ENCODE data around the gene EVA1C. TPM values are rescaled to one million over a fixed set of nuclear protein-coding genes. Genes with fewer than 3 reads are reported as not detected.
"Not testable (repeated sequence)": the region's sequence is repeated elsewhere in the genome, so short reads cannot be mapped to it uniquely, and the experiment has no call there.

EVA1C gene
- total RNA-seq, 3 donors from 2014 or later = 30.2 to 69.8 (median 58.5) TPM

DNA sequence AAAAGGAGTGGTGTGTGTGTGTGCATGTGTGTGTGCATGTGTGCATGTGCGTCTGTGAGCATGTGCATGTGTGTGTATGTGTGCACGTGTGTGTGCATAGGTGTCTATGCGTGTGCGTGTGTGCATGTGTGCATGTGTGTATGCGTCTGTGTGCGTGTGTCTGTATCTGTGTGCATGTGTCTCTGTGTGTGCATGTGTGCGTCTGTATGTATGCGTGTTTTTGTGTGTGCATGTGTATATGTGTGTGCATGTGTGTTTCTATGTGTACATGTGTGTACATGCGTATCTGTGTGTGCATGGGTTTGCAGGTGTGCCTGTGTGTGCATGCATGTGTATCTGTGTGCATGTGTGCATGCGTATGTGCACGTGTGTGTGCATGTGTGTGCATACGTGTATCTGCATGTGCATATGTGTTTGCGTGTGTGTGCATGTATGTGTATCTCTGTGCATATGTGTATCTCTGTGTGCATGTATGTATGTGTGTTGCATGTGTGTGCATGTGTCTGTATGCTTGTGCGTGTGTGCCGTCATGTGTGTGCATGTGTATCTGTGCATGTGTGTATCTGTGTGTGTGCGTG, 94.9 kb downstream of the EVA1C start:
- H3K36me3 ChIP-seq = no peaks in the 10 kb centered on the region
- no peaks in the 10 kb centered on the region for H3K4me1 ChIP-seq
- TF ChIP-seq CTCF (IDR thresholded peaks at IDR 0.05) (no peak), POLR2A (IDR thresholded peaks at IDR 0.05) (no peak), POLR2AphosphoS5 (IDR thresholded peaks at IDR 0.05) (no peak)
- no peak for DNase-seq (ENCODE audit: low spot score in 2 of 2)
- intact Hi-C loops (cut with DNase I; ENCODE audit: low total_unique reads) = no loop called here
- no peaks in the 10 kb centered on the region for H3K27me3 ChIP-seq
- no peaks in the 10 kb centered on the region for H3K9me3 ChIP-seq
- no peak overlapping the region for H3K4me3 ChIP-seq
- no peak overlapping the region for H3K27ac ChIP-seq

DNA sequence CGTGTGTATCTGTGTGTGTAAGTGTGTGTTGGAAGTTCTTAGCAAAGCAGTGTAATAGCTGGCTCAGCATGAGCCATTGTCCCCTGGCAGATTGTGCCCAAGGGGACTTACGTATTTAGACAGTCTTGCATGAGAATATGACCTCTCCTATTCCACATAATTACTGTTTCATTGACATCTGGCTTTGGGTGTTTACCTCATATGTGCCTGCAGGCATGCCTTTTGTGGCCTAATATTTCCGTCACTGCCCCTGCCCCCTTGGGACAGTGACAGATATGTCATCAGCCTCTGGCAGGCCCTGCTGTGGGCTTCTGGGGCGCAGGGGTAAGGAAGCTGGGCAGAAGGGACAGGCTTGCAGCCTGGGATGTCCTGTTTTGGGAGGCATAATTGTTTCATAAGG, 95.5 kb downstream of the EVA1C start:
- intact Hi-C loops (cut with DNase I; ENCODE audit: low total_unique reads); H3K36me3 ChIP-seq; H3K4me3 ChIP-seq; H3K27me3 ChIP-seq; H3K27ac ChIP-seq; H3K9me3 ChIP-seq; DNase-seq (ENCODE audit: low spot score in 2 of 2); H3K4me1 ChIP-seq: not testable (repeated sequence)

DNA sequence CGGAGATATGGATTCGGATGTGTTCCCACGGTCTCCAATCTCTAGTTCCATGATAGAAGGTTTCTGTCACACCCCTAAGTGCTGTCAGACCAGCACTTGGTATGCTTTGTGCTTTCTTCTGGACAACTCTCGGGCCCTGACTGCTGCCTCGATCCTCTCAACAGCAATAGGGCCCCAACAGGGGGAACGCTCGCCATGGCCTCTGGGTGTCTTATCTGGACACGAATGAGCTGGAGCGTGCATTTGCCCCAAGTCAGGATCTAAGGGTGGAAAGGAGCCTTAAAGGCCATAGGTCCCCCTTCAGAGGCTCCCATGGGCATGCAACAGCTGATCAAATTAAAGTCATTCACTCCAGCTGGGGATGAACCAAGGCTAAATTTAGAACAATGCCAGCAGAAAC, 96.1 kb downstream of the EVA1C start:
- H3K9me3 ChIP-seq = no peaks in the 10 kb centered on the region
- TF ChIP-seq POLR2AphosphoS5 (IDR thresholded peaks at IDR 0.05) (no peak), POLR2A (IDR thresholded peaks at IDR 0.05) (no peak), CTCF (IDR thresholded peaks at IDR 0.05) (no peak)
- no peak overlapping the region for H3K27ac ChIP-seq
- H3K27me3 ChIP-seq = no peaks in the 10 kb centered on the region
- no peak for DNase-seq (ENCODE audit: low spot score in 2 of 2)
- no peak overlapping the region for H3K4me3 ChIP-seq
- intact Hi-C loops (cut with DNase I; ENCODE audit: low total_unique reads) = no loop called here
- no peaks in the 10 kb centered on the region for H3K4me1 ChIP-seq
- no peaks in the 10 kb centered on the region for H3K36me3 ChIP-seq

- H3K27ac ChIP-seq; H3K36me3 ChIP-seq; intact Hi-C loops (cut with DNase I; ENCODE audit: low total_unique reads); H3K27me3 ChIP-seq; H3K9me3 ChIP-seq; H3K4me1 ChIP-seq; H3K4me3 ChIP-seq; DNase-seq (ENCODE audit: low spot score in 2 of 2): not testable (repeated sequence)
Observed at GRCh38 chr21:32508975-32509374, 96.5 kb downstream of the EVA1C start.

GRCh38 chr21:32514275-32515055, 102.0 kb downstream of the EVA1C start:
- Histone ChIP-seq H3K4me1 (no peaks in the 10 kb centered on the region), H3K27ac (no peak overlapping the region), H3K9me3 (no peaks in the 10 kb centered on the region), H3K27me3 (no peaks in the 10 kb centered on the region), H3K4me3 (no peak overlapping the region), H3K36me3 (no peaks in the 10 kb centered on the region)
- intact Hi-C loops (cut with DNase I; ENCODE audit: low total_unique reads) = no loop called here
- no peak for DNase-seq (ENCODE audit: low spot score in 2 of 2)
- no peak for TF ChIP-seq CTCF (IDR thresholded peaks at IDR 0.05)
- TF ChIP-seq POLR2A (IDR thresholded peaks at IDR 0.05) = no peak
- no peak for TF ChIP-seq POLR2AphosphoS5 (IDR thresholded peaks at IDR 0.05)

- TF ChIP-seq POLR2AphosphoS5 (IDR thresholded peaks at IDR 0.05) (no peak), POLR2A (IDR thresholded peaks at IDR 0.05) (no peak), CTCF (IDR thresholded peaks at IDR 0.05) (no peak)
- DNase-seq (ENCODE audit: low spot score in 2 of 2) = no peak
- Histone ChIP-seq H3K4me3 (no peak overlapping the region), H3K27ac (no peak overlapping the region), H3K36me3 (no peaks in the 10 kb centered on the region), H3K27me3 (no peaks in the 10 kb centered on the region), H3K4me1 (no peaks in the 10 kb centered on the region), H3K9me3 (no peaks in the 10 kb centered on the region)
- intact Hi-C loops (cut with DNase I; ENCODE audit: low total_unique reads) = no loop called here
Observed at GRCh38 chr21:32515874-32516273, 103.4 kb downstream of the EVA1C start.
